ENCODE results near the gene PRSS36.
A peak's percentile ranks its signal among the peaks of the same experiment; 100 is the strongest.
"Not testable (repeated sequence)": the region's sequence is repeated elsewhere in the genome, so short reads cannot be mapped to it uniquely, and the experiment has no call there.

The PRSS36 gene

DNA sequence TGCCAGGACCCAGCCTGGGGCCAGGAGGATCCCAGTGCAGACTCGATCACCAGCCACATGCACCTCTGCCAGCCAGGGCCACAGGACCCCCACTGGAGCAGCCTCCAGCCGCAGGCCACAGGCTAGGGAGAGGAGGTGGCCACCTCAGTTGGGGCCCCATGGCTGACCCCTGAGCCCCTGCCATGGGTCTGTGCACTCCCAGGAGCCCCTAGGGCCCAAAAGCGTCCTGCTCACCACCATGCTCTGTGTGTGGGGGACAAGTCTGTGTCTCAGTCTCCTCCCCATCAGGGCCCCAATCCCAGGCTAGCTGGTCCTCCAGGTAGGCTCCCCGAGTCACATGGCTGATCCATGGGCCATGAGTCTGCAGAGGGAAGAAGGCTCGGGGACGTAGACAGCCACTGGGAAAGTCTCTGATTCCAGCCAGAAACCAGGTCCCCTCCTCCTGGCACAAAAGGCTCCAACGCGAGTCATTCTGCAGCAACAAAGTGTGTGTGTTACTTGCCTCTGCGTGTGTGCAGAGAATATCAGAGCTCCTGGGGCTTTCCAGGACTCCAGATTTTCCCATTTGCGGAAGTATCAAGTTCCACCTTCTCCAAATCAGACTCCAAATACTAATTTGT, 8.3 kb downstream of the PRSS36 start:
- DNase-seq (ENCODE audit: low spot score) = no peak

DNA sequence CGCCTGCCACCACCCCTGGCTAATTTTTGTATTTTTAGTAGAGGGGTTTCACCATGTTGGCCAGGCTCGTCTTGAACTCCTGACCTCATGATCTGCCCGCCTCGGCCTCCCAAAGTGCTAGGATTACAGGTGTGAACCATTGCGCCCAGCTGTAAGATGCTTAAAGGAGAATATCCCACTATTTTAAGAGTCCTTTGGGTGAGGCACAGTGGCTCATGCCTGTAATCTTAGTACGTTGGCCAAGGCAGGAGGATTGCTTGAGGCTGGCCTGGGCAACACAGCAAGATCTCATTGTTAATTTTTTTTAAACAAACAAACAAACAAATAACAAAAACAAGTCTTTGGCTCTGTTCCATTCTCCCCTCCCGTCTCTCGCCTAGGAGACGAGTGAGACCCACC, 8.8 kb downstream of the PRSS36 start:
- not testable (repeated sequence) for DNase-seq (ENCODE audit: low spot score)

DNA sequence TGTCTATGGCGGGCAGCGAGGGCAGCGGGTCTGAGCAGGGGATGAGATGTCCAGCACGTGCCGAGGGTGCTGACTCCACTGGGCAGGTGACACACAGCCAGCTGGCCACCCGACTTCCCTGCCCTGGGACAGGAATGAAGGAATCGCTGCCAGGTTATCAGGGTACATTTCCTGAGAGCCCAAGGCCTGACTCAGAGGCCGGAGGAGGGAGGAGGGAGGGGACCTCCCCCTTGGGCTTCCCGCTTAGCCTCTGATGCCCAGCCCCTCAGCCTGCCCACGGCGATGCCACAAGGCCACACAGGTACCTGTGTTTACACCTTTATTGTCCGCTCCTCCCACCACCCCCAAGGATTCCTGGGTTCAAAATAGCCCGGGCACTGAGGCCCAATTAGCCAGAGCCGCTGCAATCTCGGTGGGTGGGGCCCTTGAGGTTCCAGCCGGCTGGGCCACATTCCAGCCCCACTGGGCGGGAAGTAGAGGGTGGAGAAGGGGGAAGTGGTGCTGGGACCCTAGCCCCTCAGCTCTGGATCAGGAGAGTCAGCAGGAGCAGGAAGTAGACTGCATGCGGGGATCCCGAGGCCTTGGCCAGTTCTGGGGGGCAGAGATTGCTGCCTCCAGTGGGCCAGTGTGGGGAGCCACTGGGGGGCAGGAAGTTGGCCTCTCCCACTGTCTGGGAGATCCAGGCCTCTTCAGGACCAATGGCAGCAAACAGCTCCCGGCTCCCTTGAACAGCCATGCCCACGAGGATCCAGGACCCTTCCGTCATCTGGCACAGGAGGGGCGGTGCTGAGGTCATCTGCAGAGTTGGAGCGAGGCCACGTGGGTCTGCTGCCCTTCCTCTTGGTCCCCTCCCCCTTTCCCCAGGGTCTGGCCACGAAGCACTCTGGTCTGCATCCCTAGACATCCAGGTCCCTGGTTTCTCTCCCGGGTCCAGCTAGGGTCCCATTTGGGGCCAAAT, 11.0 kb downstream of the PRSS36 start:
- no peak for DNase-seq (ENCODE audit: low spot score)

DNA sequence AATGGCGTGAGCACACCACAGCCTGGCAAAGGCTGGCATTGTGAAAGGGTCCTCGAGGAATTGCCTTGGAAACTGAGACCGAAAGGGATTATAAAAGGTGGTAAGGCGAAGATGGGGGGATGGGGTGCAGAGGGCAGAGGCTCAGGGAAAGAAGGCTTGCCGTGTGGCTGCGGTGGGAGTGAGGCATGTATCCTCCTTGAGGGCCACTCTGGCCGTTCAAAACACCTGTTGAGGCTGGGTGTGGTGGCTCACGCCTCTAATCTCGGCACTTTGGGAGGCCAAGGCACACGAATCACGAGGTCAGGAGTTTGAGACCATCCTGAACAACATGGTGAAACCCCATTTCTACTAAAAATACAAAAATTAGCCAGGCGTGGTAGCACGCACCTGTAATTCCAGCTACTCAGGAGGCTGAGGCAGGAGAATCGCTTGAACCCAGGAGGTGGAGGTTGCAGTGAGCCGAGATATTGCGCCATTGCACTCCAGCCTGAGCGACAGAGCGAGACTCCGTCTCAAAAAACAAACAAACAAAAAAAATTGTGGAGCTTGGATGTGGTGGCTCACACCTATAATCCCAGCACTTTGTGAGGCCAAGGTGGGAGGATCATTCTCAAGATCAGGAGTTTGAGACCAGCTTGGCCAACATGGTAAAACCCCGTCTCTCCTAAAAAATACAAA, 12.9 kb downstream of the PRSS36 start:
- not testable (repeated sequence) for DNase-seq (ENCODE audit: low spot score)

DNA sequence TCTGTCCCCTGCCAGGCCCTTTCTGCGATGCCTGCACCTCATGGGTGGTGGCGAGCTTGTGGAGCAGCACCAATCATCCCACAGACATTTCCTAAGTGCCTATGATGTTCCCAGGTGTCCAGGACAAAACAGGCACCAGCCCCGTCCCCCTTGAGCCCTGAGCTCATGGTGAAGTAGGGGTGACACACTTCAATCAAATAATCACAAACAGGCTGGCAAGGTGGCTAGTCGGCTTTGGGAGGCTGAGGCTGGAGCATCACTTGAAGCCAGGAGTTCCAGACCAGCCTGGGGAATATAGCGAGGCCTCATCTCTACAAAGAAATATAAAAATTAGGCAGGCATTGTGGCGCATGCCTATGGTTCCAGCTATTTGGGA, 13.6 kb downstream of the PRSS36 start:
- no peak for DNase-seq (ENCODE audit: low spot score)

DNA sequence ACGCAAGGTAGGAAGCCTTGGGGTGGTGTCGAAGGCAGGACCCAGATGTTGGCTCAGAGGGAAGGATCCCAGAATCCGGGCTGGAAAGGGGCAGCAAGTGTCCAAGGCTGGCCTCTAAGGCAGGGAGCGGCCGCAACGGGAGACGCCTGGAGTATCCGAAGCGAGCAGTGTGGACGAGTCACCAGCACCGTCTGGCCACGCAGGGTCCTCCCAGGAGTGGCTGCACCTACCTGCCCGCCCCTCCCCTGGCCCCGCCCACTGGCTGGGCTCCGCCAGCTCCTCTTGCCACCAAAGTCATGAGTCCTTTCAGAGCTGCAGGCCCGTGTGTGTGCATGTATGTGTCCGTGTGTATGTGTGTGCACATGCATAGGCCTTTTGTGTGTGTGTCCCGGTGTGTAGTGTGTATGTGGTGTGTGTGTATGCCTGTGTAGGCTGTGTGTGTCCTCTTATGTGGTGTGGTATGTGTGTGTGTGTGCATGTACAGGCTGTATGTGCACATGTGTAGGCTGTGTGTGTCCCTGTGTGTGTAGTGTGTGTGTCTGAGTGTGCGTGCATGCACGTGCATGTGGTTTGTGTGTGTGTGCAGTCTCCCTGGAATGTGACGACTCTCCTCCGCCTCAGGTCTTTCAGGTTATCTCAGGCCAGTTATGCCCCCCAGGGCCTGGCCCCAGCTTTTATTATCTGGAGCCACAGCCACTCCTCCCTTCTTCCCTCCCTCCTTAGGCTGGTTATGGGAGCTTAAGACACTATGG, 14.2 kb downstream of the PRSS36 start, which contains the start of gene PRSS8:
PRSS8 (minus strand) TSS at position 193 of the 752 bp plus-strand sequence. CDS start 229 bp downstream, outside the sequence.
- DNase-seq (ENCODE audit: low spot score) = no peak

DNA sequence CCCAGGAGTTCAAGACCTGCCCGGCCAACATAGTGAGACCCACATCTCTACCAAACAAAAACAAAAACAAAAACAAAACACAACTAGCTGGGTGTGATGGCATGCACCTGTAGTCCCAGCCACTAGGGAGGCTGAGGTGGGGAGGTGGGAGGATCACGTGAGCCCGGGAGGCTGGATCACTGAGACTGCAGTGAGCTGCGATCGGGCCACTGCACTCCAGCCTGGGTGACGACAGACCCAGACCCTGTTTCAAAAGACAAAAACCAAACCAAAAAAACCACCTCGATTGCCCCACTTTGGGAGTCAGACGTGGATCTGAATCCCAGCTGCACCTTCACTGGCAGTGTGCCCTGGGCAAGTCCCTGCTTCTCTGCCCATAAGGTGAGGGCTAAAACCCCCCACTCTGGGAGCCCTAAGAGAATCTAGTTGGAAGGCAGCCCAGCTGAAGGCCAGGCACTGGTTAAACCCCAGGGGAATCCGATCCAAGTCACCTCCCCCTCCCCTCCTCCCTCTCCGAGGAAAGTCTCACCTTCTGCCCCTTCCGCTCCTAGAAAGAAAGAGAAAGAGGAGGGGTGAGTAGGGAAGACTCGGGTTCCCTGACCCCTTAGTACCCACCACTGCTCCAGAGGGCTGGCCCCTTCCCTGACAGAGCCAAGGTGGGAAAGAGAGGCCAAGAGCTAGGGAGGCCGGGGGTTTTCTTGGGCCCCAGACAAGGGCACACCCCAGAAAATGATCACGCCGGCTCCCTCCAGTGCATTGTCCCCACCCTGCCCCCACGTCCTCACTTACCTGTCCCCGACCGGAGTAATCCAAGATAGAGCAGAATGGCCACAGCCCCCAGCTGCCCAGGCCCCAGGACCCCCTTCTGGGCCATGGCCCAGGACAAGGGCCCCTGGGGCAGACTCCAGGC, 15.0 kb downstream of the PRSS36 start:
- no peak for DNase-seq (ENCODE audit: low spot score)

DNA sequence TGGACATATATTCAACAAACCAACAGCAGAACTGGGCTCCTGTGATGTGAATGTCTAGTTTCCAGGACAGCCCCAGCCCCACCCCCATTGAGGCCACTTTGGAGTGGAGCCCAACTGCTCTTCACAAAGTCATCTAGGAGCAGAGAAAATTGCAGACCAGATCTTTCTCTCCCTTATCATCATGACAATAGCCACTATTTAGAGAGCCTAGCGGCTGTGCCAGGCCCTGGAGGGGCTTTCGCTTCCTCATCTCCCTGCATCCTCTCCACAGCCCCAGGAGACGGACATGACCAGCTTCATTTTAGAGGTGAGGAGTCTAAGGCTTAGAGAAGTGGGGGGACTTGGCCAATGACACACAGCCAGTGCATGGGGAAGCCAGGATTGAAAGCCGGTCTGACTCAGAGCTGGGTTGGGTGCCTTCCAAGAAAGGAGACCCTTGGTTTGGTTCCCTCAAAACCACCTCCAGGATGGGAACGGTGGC, 15.7 kb downstream of the PRSS36 start:
- peak; percentile 39 for DNase-seq (ENCODE audit: low spot score)

DNA sequence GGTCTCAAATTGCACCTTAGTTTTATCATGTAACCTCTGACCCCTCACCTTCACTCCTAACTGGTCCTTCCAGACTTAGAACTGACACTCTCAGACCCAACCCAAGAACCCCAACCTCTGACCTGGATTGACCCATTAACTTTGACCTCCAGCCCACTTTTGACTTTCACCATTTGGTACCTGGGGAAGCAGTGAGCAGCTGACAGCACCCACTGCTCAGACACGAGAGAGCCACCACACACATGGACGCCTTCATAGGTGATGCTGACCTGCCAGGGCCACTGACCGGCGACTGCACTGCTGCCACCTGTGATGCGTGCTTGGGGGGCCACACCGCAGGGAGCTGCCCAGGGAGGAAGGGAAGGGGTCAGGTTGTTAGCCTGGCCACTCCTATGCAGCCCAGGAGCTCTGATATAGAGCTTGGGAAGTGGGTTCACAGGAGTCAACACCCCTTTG, 16.8 kb downstream of the PRSS36 start:
- no peak for DNase-seq (ENCODE audit: low spot score)

DNA sequence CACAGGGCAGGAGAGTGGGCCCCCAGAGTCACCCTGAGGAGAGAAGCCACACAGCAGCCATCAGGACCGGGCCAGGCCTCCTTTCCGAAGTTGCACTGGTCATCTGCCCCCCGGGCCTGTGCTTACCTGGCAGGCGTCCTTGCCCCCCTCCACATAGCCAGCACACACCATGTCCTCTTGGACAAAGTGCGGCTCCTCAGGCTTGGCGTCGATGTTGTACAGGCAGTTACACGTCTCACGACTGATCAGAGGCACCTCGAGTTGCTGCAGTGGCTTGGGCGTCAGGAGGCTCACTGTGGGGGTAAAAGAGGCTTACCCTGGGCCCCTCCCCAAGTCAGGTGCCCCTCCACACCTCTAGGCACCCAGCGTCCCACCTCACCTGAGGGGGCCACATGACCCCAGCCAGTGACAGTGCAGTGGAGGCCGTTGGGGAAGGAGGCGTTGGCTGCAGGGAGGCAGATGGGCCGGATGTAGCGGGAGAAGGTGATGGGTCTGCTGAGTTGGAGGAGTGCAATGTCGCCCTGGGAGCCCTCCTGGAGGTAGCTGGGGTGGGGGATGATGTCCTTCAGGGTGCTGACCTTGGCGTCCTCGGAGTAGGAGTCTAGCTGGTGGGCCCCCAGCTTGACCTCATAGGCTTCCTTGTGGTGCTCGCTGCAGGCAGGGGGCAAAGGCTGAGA, 17.4 kb downstream of the PRSS36 start:
- DNase-seq (ENCODE audit: low spot score) = no peak

DNA sequence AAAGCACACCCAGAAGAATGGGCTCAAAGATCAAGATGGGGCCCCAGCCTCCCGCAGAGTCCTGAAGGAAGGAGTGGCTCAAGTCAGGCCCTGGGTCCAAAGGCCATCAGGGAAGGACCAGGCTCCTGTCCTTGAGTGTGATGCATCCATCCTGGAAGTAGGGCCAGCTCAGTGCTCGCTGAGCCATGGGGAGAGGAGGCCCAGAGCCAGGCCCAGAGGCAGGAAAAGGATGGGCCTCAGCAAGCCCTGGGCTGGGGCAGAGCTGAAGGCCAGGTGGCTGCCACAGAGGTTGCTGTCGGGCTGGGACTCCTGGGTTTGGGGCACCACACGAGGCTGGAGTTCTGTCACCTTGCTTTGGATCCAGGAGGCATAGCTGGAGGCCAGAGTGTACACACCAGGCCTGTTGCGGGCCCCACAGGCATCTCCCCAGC, 18.0 kb downstream of the PRSS36 start:
- no peak for DNase-seq (ENCODE audit: low spot score)

DNA sequence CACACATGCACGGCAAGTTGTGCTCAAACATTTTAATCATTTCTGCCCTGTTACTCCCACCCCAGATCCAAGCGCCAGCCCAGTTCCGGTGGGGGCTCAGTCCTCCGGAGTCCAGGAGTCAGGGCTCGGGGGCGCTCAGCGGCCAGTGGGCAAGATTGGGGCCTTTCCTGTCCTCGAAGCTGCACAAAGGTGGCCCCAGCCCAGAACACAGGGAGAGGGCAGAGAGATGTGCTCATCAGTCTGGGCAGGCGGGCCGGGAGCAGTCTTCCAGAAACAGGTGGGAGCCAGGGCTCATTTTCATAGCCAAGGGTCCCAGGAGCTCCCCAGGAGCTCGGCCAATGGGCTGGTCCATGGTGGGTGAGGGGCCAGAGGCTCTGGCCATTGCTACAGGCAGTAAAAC, 18.4 kb downstream of the PRSS36 start:
- no peak for DNase-seq (ENCODE audit: low spot score)

DNA sequence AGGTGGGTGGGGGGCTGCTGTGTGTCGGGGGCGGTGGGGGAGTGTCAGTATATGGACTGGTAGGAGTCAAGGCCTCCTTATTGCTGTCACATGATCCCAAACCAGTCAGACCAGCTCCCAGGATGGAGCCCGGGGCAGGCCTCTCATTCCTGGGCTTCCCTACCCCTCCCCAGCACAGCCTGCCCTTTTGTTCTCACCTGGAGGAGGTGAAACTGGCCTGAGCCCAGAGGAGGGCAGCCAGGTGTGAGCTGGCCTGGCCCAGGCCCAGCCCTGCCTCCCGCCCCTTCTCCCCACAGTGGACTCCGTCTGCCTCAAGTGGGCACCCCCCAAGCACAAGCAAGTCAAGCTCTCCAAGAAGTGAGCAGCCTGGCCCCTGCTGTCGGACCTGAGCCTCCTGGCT, 19.0 kb downstream of the PRSS36 start:
- no peak for DNase-seq (ENCODE audit: low spot score)

DNA sequence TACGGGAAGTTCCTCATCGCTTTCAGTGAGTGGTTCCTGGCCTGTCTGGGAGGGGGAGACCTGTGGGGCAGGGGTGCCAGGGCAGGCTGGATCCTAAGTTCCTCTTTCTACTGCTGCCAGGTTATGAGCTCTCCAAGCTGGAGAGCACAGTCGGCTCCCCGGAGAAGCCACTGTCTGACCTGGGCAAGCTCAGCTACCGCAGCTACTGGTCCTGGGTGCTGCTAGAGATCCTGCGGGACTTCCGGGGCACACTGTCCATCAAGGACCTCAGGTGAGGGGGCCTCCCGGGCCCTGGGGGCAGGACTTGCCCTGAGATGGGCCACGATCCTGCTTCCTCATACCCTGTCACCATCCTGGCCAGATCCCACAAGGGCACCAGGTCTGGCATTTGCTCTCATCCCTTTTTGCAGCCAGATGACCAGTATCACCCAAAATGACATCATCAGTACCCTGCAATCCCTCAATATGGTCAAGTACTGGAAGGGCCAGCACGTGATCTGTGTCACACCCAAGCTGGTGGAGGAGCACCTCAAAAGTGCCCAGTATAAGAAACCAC, 19.5 kb downstream of the PRSS36 start:
- no peak for DNase-seq (ENCODE audit: low spot score)

DNA sequence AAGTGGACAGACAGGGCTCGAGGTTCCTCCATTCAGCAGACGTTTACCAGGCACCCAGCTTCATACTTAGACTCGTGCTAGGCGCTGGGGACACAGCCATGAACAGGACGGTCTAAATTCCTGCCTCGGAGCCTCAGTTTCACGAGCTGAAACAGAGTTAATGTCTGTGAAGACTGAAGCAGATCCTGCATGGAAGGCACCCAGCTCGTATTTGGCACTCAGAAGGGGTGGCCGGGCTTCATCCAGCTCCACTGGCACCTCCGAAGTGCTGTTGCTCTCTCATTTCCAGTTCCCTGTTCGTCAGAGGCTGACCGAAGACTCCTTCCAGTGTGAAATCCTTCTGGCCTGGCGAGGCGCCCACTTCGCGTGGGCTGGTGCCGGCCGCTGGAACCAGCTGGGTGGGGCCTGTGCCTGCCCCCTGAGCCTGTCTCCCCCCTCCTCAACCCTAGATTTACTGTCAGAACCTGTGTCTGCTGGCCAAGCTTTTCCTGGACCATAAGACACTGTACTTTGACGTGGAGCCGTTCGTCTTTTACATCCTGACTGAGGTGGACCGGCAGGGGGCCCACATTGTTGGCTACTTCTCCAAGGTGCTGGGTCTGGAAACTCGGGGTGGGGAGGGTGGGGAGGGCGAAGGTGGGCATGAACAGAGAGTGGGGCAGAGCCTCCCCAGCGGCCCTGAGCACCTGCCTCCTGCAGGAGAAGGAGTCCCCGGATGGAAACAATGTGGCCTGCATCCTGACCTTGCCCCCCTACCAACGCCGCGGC, 20.1 kb downstream of the PRSS36 start:
- peak; percentile 37 for DNase-seq (ENCODE audit: low spot score)

DNA sequence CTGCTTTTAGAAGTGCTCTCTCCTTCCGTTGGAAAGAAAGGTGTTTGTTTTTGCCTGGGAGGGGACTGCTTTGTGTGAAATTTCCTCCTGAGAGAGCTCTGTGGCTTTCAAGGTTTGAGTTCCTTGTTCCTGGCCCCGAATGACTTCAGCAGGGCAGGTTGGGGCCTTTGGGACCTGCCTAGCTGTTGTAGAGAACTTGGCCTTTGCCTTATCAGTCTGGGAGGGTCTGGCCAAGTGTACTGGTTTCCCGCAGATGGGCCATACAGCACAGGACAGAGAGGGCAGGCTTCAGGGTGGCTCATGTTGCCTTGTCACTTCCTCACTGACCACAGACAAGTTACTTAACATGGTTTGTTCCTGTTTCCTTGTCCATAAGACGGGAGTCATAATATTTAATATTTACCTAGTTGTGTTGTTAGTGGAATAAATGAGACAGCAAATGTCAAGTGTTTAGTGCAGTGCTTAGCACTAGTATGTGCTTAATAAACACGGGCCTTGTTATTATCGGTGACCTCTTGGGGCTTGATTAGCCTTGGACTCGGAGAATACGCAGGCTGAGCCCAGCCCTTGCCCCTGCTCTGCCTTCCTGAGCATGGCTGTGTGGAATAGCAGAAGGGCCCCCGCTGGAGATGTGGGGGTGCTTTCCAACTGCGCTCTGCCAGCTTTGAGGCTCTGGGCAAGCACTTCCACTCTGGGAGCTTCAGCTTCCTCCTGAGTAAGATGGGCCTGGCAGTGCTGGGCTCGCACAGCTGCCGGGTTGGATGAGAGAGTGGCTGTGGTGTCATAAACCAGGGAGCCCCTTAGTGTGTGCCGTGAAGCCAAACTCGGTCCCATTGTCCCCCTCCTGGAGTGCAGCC, 20.9 kb downstream of the PRSS36 start:
- peak; percentile 67 for DNase-seq (ENCODE audit: low spot score)

DNA sequence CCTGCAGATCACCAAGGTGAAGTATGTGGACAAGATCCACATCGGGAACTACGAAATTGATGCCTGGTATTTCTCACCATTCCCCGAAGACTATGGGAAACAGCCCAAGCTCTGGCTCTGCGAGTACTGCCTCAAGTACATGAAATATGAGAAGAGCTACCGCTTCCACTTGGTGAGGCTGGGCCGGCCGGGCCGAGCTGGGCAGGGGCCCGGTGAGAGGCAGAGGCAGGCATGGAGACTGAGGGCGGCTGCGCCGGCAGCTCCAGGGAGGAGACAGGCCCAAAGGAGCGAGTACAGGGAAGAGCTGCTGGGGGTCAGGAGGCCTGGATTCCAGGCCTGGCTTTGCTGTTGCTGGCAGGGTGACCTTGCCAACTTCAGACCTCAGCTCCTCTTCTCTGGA, 22.7 kb downstream of the PRSS36 start:
- DNase-seq (ENCODE audit: low spot score) = no peak

DNA sequence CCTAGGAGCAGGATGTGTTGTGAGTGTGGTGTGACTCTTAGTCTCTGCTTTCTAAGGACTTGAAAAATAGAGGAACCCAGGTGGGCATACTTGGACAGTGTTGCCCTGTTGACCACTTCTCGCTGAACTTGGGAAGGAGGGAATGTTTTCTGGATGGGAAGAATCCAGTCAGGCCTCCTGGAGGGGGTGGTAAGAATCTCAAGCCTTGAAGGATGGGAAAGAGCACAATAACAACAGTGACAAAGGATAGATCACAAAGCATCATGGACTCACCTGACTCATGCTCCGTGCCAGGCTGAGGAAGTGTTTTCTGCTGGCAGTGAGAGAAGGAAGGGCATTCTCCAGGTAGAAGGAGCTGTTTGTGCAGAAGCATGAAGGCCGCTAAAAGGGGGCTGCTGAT, 24.0 kb downstream of the PRSS36 start:
- no peak for DNase-seq (ENCODE audit: low spot score)
